HL-60/S4 treated with phorbol 12-myristate 13-acetate at 8.2 ng/mL for 4 days and 3 days (cell line): ENCODE data around the gene GNG12.
"Not testable (repeated sequence)": the region's sequence is repeated elsewhere in the genome, so short reads cannot be mapped to it uniquely, and the experiment has no call there.

Experiments used
- in situ Hi-C: fragments of 300-500 bp; cut with MboI; formaldehyde crosslinking; loops from 2 replicates; pipeline ENCODE4 v1.15.0; 2022; ENCODE audit warnings: low sequenced_read_pairs

GNG12 gene

GRCh38 chr1:67736750-67737149 is 96.5 kb downstream of the GNG12 start:
- in situ Hi-C loops = no loop called here

- in situ Hi-C loops = no loop called here
These were observed 97.2 kb downstream of the GNG12 start for GRCh38 chr1:67735806-67736627.

GRCh38 chr1:67735206-67735605 is 98.1 kb downstream of the GNG12 start:
- in situ Hi-C loops = no loop called here

- in situ Hi-C loops = no loop called here
These were observed 99.0 kb downstream of the GNG12 start for GRCh38 chr1:67734323-67734690.

- in situ Hi-C loops = no loop called here
These were observed 99.5 kb downstream of the GNG12 start for GRCh38 chr1:67733681-67734322.

GRCh38 chr1:67732750-67733151 is 100.5 kb downstream of the GNG12 start:
- in situ Hi-C loops = no loop called here

- in situ Hi-C loops = no loop called here
These were observed 101.9 kb downstream of the GNG12 start for GRCh38 chr1:67731322-67731721.

- in situ Hi-C loops = not testable (repeated sequence)
These were observed 103.0 kb downstream of the GNG12 start for GRCh38 chr1:67730312-67730711.

- in situ Hi-C loops = no loop called here
These were observed 103.4 kb downstream of the GNG12 start for GRCh38 chr1:67729872-67730271.

- in situ Hi-C loops = no loop called here
These were observed 107.0 kb downstream of the GNG12 start for GRCh38 chr1:67726224-67726623.

GRCh38 chr1:67724928-67725560 is 108.2 kb downstream of the GNG12 start:
- in situ Hi-C loops = no loop called here

- in situ Hi-C loops = no loop called here
These were observed 109.6 kb downstream of the GNG12 start for GRCh38 chr1:67723620-67724019.

- in situ Hi-C loops = no loop called here
These were observed 110.1 kb downstream of the GNG12 start for GRCh38 chr1:67723126-67723525.

GRCh38 chr1:67722292-67722944 is 110.8 kb downstream of the GNG12 start:
- in situ Hi-C loops = no loop called here

- in situ Hi-C loops = no loop called here
These were observed 111.5 kb downstream of the GNG12 start for GRCh38 chr1:67721650-67722291.

GRCh38 chr1:67721112-67721511 is 112.2 kb downstream of the GNG12 start:
- in situ Hi-C loops = no loop called here

GRCh38 chr1:67719329-67720196 is 113.7 kb downstream of the GNG12 start:
- in situ Hi-C loops = no loop called here

GRCh38 chr1:67717876-67718275 is 115.4 kb downstream of the GNG12 start:
- in situ Hi-C loops = no loop called here

- in situ Hi-C loops = no loop called here
These were observed 116.5 kb downstream of the GNG12 start for GRCh38 chr1:67716800-67717199.

GRCh38 chr1:67715819-67716218 is 117.4 kb downstream of the GNG12 start:
- in situ Hi-C loops = no loop called here
